Measurements from ENCODE around the gene TNK2. TPM values are rescaled to one million over a fixed set of nuclear protein-coding genes. Genes with fewer than 3 reads are reported as not detected.
A peak's percentile ranks its signal among the peaks of the same experiment; 100 is the strongest.

Gene TNK2
- total RNA-seq, 1 experiment from 2014 or later = 72.3 TPM

DNA sequence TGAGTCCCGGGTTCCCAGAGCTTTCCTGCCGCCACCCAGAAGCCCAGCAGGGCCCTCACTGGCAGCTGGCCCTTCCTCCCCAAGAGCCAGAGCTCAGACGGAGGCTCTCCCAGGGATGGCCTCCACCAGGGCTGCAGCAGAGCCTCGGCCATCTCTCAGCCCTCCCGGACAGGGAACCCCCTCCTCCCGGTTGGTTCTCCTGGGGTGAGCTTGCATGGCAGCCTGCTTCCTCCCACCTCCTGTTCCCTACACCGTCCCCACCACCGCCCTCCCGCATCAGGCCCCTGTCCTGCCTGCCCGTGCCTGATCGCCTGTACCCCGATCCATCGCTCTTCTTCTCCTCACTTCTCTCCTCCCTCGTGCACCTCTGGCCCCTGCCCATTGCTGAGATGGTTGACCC, 72.6 kb downstream of the TNK2 start:
- H3K4me1 ChIP-seq (ENCODE audit: control insufficient read depth, insufficient read depth, low read length) = no peaks in the 10 kb centered on the region
- BruUV-seq (replicated peaks) = no TSS peak
- no peaks in the 10 kb centered on the region for H3K9me3 ChIP-seq (ENCODE audit: control insufficient read depth, insufficient read depth, low read depth, low read length)
- H3K27ac ChIP-seq (ENCODE audit: low read length) = no peak overlapping the region
- ATAC-seq (peak; percentile 43; the same call in 1 of the 2 replicates), DNase-seq (ENCODE audit: low read depth, low spot score) (no peak)
- no peaks in the 10 kb centered on the region for H3K36me3 ChIP-seq (ENCODE audit: control insufficient read depth, insufficient read depth, low read length)
- ChIA-PET CTCF (interaction anchor here (1.6 kb wide), 1 partner anchor 15 kb away, joined by 5 read pairs; no protein-coding TSS in a partner anchor), POLR2A (no interaction called here)
- H3K4me3 ChIP-seq (ENCODE audit: low read depth in 2 of 2, low read length in 2 of 2) = no peak overlapping the region
- H3K27me3 ChIP-seq (ENCODE audit: control insufficient read depth, insufficient read depth, low read length) = no peaks in the 10 kb centered on the region
- TF ChIP-seq TCF7L2 (IDR thresholded peaks at IDR 0.05; ENCODE audit: low read depth, low read length) (no peak), SIN3A (IDR thresholded peaks at IDR 0.05; ENCODE audit: borderline replicate concordance, insufficient read depth, low read depth, low read length) (no peak), POLR2AphosphoS5 (IDR thresholded peaks at IDR 0.05; ENCODE audit: low read depth, low read length) (no peak)
- TF ChIP-seq, protein P1, sequence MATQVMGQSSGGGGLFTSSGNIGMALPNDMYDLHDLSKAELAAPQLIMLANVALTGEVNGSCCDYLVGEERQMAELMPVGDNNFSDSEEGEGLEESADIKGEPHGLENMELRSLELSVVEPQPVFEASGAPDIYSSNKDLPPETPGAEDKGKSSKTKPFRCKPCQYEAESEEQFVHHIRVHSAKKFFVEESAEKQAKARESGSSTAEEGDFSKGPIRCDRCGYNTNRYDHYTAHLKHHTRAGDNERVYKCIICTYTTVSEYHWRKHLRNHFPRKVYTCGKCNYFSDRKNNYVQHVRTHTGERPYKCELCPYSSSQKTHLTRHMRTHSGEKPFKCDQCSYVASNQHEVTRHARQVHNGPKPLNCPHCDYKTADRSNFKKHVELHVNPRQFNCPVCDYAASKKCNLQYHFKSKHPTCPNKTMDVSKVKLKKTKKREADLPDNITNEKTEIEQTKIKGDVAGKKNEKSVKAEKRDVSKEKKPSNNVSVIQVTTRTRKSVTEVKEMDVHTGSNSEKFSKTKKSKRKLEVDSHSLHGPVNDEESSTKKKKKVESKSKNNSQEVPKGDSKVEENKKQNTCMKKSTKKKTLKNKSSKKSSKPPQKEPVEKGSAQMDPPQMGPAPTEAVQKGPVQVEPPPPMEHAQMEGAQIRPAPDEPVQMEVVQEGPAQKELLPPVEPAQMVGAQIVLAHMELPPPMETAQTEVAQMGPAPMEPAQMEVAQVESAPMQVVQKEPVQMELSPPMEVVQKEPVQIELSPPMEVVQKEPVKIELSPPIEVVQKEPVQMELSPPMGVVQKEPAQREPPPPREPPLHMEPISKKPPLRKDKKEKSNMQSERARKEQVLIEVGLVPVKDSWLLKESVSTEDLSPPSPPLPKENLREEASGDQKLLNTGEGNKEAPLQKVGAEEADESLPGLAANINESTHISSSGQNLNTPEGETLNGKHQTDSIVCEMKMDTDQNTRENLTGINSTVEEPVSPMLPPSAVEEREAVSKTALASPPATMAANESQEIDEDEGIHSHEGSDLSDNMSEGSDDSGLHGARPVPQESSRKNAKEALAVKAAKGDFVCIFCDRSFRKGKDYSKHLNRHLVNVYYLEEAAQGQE (IDR thresholded peaks at IDR 0.05; ENCODE audit: insufficient read depth in 1 of 2, low read depth in 2 of 2, low read length in 1 of 2) = no peak
- TF ChIP-seq, protein P2, sequence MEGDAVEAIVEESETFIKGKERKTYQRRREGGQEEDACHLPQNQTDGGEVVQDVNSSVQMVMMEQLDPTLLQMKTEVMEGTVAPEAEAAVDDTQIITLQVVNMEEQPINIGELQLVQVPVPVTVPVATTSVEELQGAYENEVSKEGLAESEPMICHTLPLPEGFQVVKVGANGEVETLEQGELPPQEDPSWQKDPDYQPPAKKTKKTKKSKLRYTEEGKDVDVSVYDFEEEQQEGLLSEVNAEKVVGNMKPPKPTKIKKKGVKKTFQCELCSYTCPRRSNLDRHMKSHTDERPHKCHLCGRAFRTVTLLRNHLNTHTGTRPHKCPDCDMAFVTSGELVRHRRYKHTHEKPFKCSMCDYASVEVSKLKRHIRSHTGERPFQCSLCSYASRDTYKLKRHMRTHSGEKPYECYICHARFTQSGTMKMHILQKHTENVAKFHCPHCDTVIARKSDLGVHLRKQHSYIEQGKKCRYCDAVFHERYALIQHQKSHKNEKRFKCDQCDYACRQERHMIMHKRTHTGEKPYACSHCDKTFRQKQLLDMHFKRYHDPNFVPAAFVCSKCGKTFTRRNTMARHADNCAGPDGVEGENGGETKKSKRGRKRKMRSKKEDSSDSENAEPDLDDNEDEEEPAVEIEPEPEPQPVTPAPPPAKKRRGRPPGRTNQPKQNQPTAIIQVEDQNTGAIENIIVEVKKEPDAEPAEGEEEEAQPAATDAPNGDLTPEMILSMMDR (IDR thresholded peaks at IDR 0.05) = no peak
- intact Hi-C loops (cut with micrococcal nuclease; ENCODE audit: unreplicated experiment) = no loop called here
- in situ Hi-C loops (cut with HindIII; ENCODE audit: low pct_unique_long_range_greater_than_20kb, low sequenced_read_pairs) = no loop called here

DNA sequence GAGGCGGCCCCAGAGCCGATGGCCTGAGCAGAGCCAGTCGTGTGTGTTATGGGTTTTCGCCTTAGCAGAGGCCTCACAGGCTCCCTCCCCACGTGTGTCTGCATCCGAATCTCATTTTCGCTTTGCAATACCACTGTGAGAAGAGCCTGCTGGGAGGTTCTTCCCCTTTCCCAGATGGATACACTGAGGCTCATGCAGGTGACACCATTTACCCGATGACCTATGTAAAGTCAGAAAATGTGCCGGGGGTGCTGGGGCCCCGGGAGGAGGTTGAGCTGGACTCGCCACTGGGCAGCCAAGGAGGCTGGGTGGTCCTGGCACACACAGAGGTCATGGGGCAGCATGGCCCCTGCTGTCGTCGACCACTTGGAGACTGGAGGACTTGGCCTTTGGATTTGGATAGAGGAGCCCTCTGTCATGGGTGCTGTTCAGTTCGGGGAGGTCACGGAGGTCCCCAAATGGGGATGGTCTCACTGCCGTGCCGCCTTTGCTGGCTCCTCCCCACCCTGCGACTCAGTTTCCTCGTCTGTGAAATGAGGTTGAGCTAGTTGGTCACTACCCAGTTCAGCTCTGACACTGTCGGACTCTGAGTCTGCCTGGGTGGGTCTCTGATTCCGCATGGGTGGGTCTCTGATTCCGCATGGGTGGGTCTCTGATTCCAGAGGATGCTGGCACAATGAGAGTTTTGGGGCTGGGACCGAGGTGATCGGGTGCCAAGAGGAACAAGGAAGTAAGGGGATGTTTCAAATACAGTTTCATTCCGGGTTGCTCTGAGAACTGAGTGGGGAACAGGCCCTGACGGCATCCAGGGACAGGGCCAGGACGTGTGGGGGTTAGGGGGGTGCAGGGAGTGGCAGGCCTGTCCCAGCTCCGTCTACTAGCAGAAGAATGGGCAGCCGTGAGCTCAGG, 73.4 kb downstream of the TNK2 start:
- no TSS peak for BruUV-seq (replicated peaks)
- ChIA-PET CTCF (interaction anchor here (1.6 kb wide), 1 partner anchor 15 kb away, joined by 5 read pairs; no protein-coding TSS in a partner anchor), POLR2A (no interaction called here)
- Histone ChIP-seq H3K36me3 (ENCODE audit: control insufficient read depth, insufficient read depth, low read length) (no peaks in the 10 kb centered on the region), H3K4me1 (ENCODE audit: control insufficient read depth, insufficient read depth, low read length) (no peaks in the 10 kb centered on the region), H3K9me3 (ENCODE audit: control insufficient read depth, insufficient read depth, low read depth, low read length) (no peaks in the 10 kb centered on the region), H3K27me3 (ENCODE audit: control insufficient read depth, insufficient read depth, low read length) (no peaks in the 10 kb centered on the region), H3K4me3 (ENCODE audit: low read depth in 2 of 2, low read length in 2 of 2) (no peak overlapping the region), H3K27ac (ENCODE audit: low read length) (no peak overlapping the region)
- in situ Hi-C loops (cut with HindIII; ENCODE audit: low pct_unique_long_range_greater_than_20kb, low sequenced_read_pairs) = no loop called here
- ATAC-seq (no peak; the same call in 1 of the 2 replicates), DNase-seq (ENCODE audit: low read depth, low spot score) (no peak)
- TF ChIP-seq, protein P1 (IDR thresholded peaks at IDR 0.05; ENCODE audit: insufficient read depth in 1 of 2, low read depth in 2 of 2, low read length in 1 of 2) = no peak
- no peak for TF ChIP-seq TCF7L2 (IDR thresholded peaks at IDR 0.05; ENCODE audit: low read depth, low read length)
- TF ChIP-seq SIN3A (IDR thresholded peaks at IDR 0.05; ENCODE audit: borderline replicate concordance, insufficient read depth, low read depth, low read length) = no peak
- TF ChIP-seq, protein P2 (IDR thresholded peaks at IDR 0.05) = no peak
- no peak for TF ChIP-seq POLR2AphosphoS5 (IDR thresholded peaks at IDR 0.05; ENCODE audit: low read depth, low read length)
- intact Hi-C loops (cut with micrococcal nuclease; ENCODE audit: unreplicated experiment) = no loop called here

Measured in Panc1 (cell line).